Vagina (tissue), 2 donors: ENCODE measurements around the gene EEIG1.

ENCODE experiments used
- POLR2A ChIP-seq, 2 donors: fragments of 450-650 bp; IDR thresholded peaks; one replicate each; pipeline ENCODE4 v1.6.1; 2017; ENCODE audit warnings: antibody characterized with exemption in 2 of 2, mild to moderate bottlenecking in 2 of 2, moderate library complexity in 2 of 2
- TF ChIP-seq, protein P1 (sequence below), 3 experiments: fragments of 450-650 bp in 2 of 3; fragments of 200-600 bp in 1 of 3; sonication (generic) in 1 of 3; IDR thresholded peaks; one replicate each; pipeline ENCODE4 v1.5.1; 2017 to 2019; ENCODE audit warnings: antibody characterized with exemption in 3 of 3, mild to moderate bottlenecking in 2 of 3, moderate library complexity in 2 of 3

DNA sequence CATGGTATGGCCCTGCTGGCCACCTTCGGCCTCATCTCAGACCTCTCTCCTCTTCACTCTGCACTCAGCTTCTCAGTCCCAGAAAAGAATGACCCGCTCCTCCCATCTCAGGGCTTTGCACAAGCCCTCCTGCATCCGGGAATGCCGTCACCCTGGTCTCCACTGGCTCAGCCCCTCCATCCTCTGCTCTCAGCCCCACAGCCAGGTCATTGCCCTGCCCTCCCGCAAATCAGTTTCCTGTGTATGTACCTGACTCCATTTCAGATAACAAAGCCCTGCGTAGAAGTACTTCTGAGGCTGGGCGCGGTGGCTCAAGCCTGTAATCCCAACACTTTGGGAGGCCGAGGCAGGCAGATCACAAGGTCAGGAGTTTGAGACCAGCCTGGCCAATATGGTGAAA is 28.9 kb upstream of the EEIG1 start:
- TF ChIP-seq, protein P1, sequence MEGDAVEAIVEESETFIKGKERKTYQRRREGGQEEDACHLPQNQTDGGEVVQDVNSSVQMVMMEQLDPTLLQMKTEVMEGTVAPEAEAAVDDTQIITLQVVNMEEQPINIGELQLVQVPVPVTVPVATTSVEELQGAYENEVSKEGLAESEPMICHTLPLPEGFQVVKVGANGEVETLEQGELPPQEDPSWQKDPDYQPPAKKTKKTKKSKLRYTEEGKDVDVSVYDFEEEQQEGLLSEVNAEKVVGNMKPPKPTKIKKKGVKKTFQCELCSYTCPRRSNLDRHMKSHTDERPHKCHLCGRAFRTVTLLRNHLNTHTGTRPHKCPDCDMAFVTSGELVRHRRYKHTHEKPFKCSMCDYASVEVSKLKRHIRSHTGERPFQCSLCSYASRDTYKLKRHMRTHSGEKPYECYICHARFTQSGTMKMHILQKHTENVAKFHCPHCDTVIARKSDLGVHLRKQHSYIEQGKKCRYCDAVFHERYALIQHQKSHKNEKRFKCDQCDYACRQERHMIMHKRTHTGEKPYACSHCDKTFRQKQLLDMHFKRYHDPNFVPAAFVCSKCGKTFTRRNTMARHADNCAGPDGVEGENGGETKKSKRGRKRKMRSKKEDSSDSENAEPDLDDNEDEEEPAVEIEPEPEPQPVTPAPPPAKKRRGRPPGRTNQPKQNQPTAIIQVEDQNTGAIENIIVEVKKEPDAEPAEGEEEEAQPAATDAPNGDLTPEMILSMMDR (IDR thresholded peaks at IDR 0.05): no peak
- no peak for TF ChIP-seq POLR2A (IDR thresholded peaks at IDR 0.05)
